NCI-H1105 (cell line): ENCODE measurements around the gene IKBKG.
"Not testable (repeated sequence)": the region's sequence is repeated elsewhere in the genome, so short reads cannot be mapped to it uniquely, and the experiment has no call there.

ENCODE experiments used
- DNase-seq: peaks from one replicate; lab custom pipeline; 2025; lab: John Stamatoyannopoulos, UW

The IKBKG gene

DNA sequence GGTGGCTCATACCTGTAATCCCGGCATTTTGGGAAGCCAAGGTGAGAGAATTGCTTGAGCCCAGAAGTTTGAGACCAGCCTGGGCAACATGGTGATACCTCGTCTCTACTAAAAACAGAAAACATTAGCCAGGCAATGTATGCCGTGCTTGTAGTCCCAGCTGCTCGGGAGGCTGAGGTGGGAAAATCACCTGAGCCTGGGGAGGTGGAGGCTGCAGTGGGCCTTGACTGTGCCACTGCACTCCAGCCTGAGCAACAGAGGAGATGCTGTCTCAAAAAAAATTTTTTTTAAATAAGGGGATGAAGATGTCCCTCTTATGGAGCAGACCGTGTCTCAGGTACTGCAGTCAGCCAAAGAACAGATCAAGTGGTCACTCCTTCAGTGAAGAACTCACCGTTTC lies 58.1 kb downstream of the IKBKG start:
- DNase-seq: no peak

DNA sequence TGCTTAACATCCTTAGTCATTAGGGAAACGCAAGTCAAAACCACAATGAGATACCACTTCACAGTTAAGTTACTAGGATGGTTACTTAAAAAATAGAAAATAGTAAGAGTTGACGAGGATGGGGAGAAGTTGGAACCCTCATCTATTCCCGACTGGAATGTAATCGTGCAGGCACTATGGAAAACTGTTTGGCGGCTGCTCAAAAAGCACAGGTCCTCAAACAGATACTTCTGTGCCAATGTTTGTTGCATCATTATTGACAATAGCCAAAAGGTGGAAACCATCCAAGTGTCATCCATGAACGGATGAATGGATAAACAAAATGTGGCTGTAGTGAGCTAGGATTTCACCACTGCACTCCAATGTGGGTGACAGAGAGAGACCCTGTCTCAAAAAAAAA lies 60.0 kb downstream of the IKBKG start:
- DNase-seq: peak; percentile 51

DNA sequence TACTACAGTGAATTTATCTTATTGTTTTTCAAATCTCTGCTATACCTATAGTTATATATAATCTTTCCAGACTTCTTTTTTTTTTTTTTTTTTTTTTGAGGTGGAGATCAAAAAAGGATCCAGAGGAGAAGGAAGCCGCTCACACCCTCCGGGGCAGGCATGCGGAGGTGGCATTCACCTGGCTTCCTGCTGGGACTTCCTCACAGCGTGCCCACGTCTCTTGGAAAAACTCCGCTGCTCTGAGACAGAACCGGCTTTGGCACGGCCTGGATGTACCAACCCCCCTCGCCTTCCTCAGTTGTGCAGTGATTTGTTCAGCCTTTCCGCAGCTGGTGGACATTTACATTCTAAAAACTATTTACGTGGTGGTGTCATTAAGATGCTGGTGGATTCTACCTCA lies 60.6 kb downstream of the IKBKG start:
- DNase-seq: not testable (repeated sequence)

DNA sequence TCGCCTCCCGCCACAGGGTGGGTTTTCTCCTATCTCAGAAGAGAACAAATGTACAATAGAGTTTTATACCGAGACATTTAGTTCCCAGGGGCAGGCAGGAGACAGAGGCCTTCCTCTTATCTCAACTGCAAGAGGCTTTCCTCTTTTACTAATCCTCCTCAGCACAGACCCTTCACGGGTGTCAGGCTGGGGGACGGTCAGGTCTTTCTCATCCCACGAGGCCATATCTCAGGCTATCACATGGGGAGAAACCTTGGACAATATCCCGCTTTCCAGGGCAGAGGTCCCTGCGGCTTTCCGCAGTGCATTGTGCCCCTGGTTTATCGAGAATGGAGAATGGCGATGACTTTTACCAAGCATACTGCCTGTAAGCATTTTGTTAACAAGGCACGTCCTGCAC lies 61.4 kb downstream of the IKBKG start:
- DNase-seq: not testable (repeated sequence)

DNA sequence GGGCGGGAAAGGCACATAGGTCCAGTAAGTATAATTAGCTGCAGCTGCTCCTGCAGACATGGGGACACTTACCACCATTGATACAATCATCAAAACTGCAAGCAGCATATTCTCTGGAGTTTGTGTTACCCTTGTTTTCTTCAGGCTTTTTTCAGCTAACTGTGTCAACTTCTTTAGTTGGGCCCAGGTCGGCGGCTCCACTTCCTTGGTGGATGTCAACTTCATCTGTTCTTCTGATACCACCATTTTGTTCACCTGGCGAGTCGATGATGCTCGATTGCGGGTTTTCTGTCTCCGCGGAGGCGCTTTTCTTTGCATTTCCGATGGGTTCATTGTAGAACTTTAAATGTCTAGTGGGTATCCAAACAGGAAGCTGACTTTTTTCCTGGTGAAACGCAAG lies 63.7 kb downstream of the IKBKG start:
- DNase-seq: not testable (repeated sequence)

DNA sequence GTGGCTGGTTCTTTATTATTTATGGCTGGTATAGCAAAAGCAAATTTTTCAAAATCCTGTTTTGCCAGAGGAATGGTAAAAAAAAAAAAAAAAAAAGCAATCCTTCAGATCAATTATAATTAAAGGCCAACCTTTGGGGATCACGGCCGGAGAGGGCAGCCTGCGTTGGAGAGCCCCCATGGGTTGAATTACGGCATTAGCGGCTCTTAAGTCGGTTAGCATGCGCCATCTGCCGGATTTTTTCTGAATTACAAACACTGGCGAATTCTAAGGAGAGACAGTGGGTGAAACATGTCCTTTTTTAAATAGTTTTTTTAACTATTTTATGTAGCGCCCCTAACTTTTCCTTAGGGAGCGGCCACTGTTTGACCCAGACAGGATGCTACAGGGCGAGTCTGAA lies 66.2 kb downstream of the IKBKG start:
- DNase-seq: not testable (repeated sequence)
